ENCODE measurements around the gene CRMP1.

CRMP1 gene

GRCh38 chr4:5784960-5785611 lies 107.8 kb downstream of the CRMP1 start:
- Histone ChIP-seq H3K9ac (no peak overlapping the region), H3K4me2 (no peak overlapping the region), H3K4me1 (no peaks in the 10 kb centered on the region), H3K27ac (no peak overlapping the region), H3K9me3 (replicated peaks in 1 of 11) (peaks cover 0 to 16% (median 11%) of the 10 kb centered on the region in 11 experiments; a peak in 15 of 22 replicates), H3K4me3 (no peak overlapping the region), H4K20me1 (0 out of 22 replicates have a peak, but pooled peaks cover 0 to 6% (median 0%) of the 10 kb centered on the region in 11 experiments), H3K27me3 (no peaks in the 10 kb centered on the region), H3K36me3 (peaks cover 15 to 56% (median 31%) of the 10 kb centered on the region in 11 experiments; a peak in 18 of 22 replicates)
- TF ChIP-seq Cebpa-rat (IDR thresholded peaks at IDR 0.05) = no peak

DNA sequence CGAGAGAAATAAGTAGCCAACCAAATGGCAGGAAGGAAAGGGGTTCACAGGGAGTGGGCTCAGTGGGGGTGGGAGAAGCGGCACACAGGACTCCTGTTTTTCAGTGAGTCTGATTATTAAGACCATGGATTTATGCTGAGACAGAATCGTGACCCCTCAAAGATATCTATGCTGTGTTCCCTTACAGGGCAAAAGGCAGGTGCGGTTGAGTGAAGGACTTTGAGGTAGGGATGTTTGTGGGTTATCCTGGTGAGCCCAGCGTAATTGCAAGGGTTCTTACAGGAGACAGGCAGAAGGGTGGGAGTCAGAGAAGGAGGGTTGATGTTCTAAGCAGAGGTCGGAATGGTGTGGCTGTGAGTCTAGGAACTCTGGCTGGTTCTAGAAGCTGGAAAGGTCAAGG lies 108.9 kb downstream of the CRMP1 start:
- peaks cover 0 to 16% (median 11%) of the 10 kb centered on the region in 11 experiments; a peak in 15 of 22 replicates for H3K9me3 ChIP-seq (replicated peaks in 1 of 11)
- no peak overlapping the region for H3K9ac ChIP-seq
- no peak overlapping the region for H3K4me3 ChIP-seq
- peaks cover 15 to 48% (median 31%) of the 10 kb centered on the region in 11 experiments; a peak in 18 of 22 replicates for H3K36me3 ChIP-seq
- H3K4me2 ChIP-seq = no peak overlapping the region
- H3K4me1 ChIP-seq = no peaks in the 10 kb centered on the region
- H3K27me3 ChIP-seq = no peaks in the 10 kb centered on the region
- TF ChIP-seq Cebpa-rat (IDR thresholded peaks at IDR 0.05) = no peak
- no peak overlapping the region for H3K27ac ChIP-seq
- H4K20me1 ChIP-seq = 0 out of 22 replicates have a peak, but pooled peaks cover 0 to 6% (median 0%) of the 10 kb centered on the region in 11 experiments

- Histone ChIP-seq H3K36me3 (peaks cover 15 to 44% (median 30%) of the 10 kb centered on the region in 11 experiments; a peak in 18 of 22 replicates), H3K27me3 (no peaks in the 10 kb centered on the region), H3K9me3 (replicated peaks in 1 of 11) (peaks cover 0 to 16% (median 11%) of the 10 kb centered on the region in 11 experiments; a peak in 15 of 22 replicates), H3K27ac (no peak overlapping the region), H3K4me2 (no peak overlapping the region), H3K4me3 (no peak overlapping the region), H3K4me1 (no peaks in the 10 kb centered on the region), H3K9ac (no peak overlapping the region), H4K20me1 (0 out of 22 replicates have a peak, but pooled peaks cover 0 to 6% (median 0%) of the 10 kb centered on the region in 11 experiments)
- TF ChIP-seq Cebpa-rat (IDR thresholded peaks at IDR 0.05) = no peak
Measured at GRCh38 chr4:5783486-5783885, 109.4 kb downstream of the CRMP1 start.

DNA sequence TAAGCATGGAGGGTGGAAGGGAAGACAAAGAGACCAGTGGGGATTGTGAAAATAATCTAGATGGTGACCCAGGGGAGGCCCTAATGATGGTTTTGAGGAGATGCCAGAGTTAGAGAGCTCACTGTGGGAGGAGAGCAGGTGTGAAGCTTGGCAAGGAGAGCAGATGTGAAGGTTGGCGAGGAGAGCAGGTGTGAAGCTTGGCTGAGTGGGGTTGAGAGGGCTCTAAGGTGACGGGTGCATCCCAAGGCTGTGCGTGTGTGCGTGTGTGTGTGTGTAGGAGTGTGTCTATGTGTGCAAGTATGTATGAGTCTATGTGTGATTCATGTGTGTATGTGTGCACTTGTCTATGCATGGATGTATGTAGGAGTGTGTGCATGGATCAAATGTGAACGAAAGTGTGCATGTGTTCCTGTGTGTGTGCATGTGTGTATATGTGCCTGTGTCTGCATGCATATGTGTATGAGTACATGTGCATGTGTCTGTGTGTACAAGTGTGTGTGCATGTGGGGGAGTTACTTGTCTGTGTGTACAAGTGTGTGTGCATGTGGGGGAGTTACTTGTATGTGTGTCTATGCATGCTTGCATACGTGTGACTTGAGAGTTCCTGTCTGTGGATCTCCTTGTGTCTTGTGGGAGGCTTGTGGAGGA lies 109.9 kb downstream of the CRMP1 start:
- Histone ChIP-seq H3K27me3 (no peaks in the 10 kb centered on the region), H3K4me2 (no peak overlapping the region), H3K36me3 (peaks cover 12 to 42% (median 25%) of the 10 kb centered on the region in 11 experiments; a peak in 18 of 22 replicates), H3K4me1 (no peaks in the 10 kb centered on the region), H3K9ac (no peak overlapping the region), H4K20me1 (0 out of 22 replicates have a peak, but pooled peaks cover 0 to 6% (median 0%) of the 10 kb centered on the region in 11 experiments), H3K9me3 (replicated peaks in 1 of 11) (peaks cover 0 to 11% (median 8%) of the 10 kb centered on the region in 11 experiments; a peak in 15 of 22 replicates), H3K4me3 (no peak overlapping the region), H3K27ac (no peak overlapping the region)
- TF ChIP-seq Cebpa-rat (IDR thresholded peaks at IDR 0.05) = no peak

DNA sequence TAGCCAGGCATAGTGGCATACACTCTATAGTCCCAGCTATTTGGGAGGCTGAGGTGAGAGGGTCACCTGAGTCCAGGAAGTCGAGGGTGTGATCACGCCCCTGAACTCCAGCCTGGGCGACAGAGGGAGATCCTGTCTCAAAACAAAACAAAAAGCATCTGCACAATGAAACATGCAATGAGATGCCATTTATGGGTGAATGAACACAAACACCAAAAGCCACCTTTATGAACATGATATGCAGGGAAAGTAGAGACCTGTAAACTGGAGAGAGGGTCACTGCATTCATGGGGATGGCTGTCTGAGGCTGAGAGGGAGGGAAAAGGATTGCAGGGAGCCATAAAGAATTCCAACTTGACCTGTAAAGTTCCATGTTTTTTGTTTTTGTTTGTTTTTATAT lies 111.2 kb downstream of the CRMP1 start:
- no peak for TF ChIP-seq Cebpa-rat (IDR thresholded peaks at IDR 0.05)
- Histone ChIP-seq H3K36me3 (peaks cover 7 to 37% (median 24%) of the 10 kb centered on the region in 11 experiments; a peak in 17 of 22 replicates), H3K27me3 (no peaks in the 10 kb centered on the region), H3K4me2 (no peak overlapping the region), H3K27ac (no peak overlapping the region), H3K4me1 (no peaks in the 10 kb centered on the region), H4K20me1 (0 out of 22 replicates have a peak, but pooled peaks cover 0 to 6% (median 0%) of the 10 kb centered on the region in 11 experiments), H3K9ac (no peak overlapping the region), H3K4me3 (no peak overlapping the region), H3K9me3 (replicated peaks in 1 of 11) (peaks cover 9 to 11% (median 10%) of the 10 kb centered on the region in 11 experiments)

- no peak for TF ChIP-seq Cebpa-rat (IDR thresholded peaks at IDR 0.05)
- Histone ChIP-seq H3K9ac (no peak overlapping the region), H3K36me3 (peaks cover 11 to 39% (median 26%) of the 10 kb centered on the region in 11 experiments; a peak in 17 of 22 replicates), H3K27ac (no peak overlapping the region), H3K9me3 (replicated peaks in 1 of 11) (peaks cover 16 to 18% (median 18%) of the 10 kb centered on the region in 11 experiments), H3K4me2 (no peak overlapping the region), H3K27me3 (no peaks in the 10 kb centered on the region), H4K20me1 (0 out of 22 replicates have a peak, but pooled peaks cover 0 to 6% (median 0%) of the 10 kb centered on the region in 11 experiments), H3K4me1 (no peaks in the 10 kb centered on the region), H3K4me3 (no peak overlapping the region)
Measured at GRCh38 chr4:5780831-5781480, 111.9 kb downstream of the CRMP1 start.

DNA sequence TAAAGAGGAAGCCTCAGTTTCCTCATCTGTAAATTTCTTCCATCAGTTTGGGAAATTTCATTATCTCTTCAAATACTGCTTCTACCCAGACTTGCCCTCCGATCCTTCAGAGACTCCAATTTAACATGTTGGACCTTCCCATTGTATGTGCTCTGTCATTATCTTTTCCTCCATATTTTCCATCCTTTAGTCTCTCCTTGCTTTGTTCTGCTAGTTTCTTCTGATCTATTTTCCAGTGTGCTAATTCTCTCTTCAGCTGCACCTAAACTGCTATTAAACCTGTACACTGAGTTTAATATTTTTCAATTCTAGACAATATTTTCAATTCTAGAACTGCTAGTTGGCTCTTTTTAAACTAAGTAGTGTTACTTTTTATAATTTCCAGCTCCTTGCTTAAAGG lies 116.4 kb downstream of the CRMP1 start:
- TF ChIP-seq Cebpa-rat (IDR thresholded peaks at IDR 0.05) = no peak
- H3K9ac ChIP-seq = no peak overlapping the region
- no peak overlapping the region for H3K4me2 ChIP-seq
- no peak overlapping the region for H3K27ac ChIP-seq
- no peaks in the 10 kb centered on the region for H3K4me1 ChIP-seq
- no peaks in the 10 kb centered on the region for H4K20me1 ChIP-seq
- H3K9me3 ChIP-seq (replicated peaks in 1 of 11) = peaks cover 16 to 19% (median 18%) of the 10 kb centered on the region in 11 experiments
- no peaks in the 10 kb centered on the region for H3K27me3 ChIP-seq
- peaks cover 5 to 14% (median 11%) of the 10 kb centered on the region in 11 experiments; a peak in 12 of 22 replicates for H3K36me3 ChIP-seq
- no peak overlapping the region for H3K4me3 ChIP-seq

DNA sequence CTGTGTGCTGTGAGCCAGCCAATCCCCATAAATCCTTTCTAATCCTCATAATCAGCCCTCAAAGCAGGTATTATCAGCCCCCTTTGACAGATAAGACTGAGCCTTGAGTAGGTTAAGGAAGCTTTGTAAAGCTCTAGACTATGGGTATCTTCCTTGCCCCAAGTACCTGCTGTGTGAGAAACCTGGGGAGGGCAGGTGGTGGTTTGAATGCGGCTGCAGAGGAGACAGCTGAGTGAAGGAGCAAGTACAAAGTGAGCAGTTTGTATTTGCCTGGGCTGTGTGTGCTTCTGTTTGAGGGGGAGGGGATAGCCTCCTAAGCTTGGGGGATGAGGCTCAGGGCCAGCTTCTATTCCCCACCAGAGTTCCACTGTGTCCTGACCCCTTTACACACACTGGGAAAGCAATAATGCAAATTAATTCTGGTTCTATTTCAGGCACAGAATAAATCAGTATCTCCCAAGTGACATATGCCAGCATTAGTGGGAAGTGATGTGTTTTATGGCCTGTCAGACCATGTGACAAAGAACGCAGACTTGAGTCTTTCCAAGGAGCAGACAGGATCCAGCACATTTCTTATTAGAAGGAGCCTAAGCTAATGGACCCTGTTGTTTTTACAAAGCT lies 118.4 kb downstream of the CRMP1 start:
- Histone ChIP-seq H3K9me3 (replicated peaks in 1 of 11) (peaks cover 25 to 34% (median 28%) of the 10 kb centered on the region in 11 experiments), H4K20me1 (no peaks in the 10 kb centered on the region), H3K4me2 (no peak overlapping the region), H3K4me3 (no peak overlapping the region), H3K27me3 (no peaks in the 10 kb centered on the region), H3K4me1 (no peaks in the 10 kb centered on the region), H3K36me3 (peaks cover 9 to 27% (median 14%) of the 10 kb centered on the region in 11 experiments; a peak in 15 of 22 replicates), H3K9ac (no peak overlapping the region), H3K27ac (no peak overlapping the region)
- TF ChIP-seq Cebpa-rat (IDR thresholded peaks at IDR 0.05) = no peak

Measured in BLaER1 treated with 17β-estradiol and CSF1 and Interleukin-3, amounts not matched to agents 10 nM and 100 nM (cell line).